C4-2B (cell line): ENCODE data around the gene CD247.

Experiments used
- CTCF ChIP-seq: fragments of 450-650 bp; conservative IDR thresholded peaks from 2 replicates; pipeline ENCODE4 v1.5.1; 2017; ENCODE audit warnings: mild to moderate bottlenecking
- ZFX ChIP-seq: fragments of 450-650 bp; IDR thresholded peaks from 2 replicates; pipeline ENCODE4 v1.6.1; 2017

- no peak for TF ChIP-seq CTCF
- TF ChIP-seq ZFX = no peak
Observed at GRCh38 chr1:167452483-167452882, 65.8 kb downstream of the CD247 start.
